Coronary artery (tissue), 2 donors: ENCODE results near the gene ARHGEF39.

Experiments used
- DNase-seq: peaks from one replicate; pipeline ENCODE4 v3.0.0-alpha.2; 2017; ENCODE audit warnings: low spot score
- H3K27ac ChIP-seq, 2 donors: fragments of 200-600 bp; sonication (generic); one replicate each; pipeline ENCODE4 v1.5.1; 2016 to 2019
- H3K4me3 ChIP-seq: fragments of 200-600 bp; sonication (generic); 2 replicates; pipeline ENCODE4 v1.5.1; 2016; ENCODE audit warnings: mild to moderate bottlenecking, moderate library complexity
- CTCF ChIP-seq: fragments of 200-600 bp; sonication (generic); IDR thresholded peaks from one replicate; pipeline ENCODE4 v1.5.1; 2019; ENCODE audit warnings: antibody characterized with exemption

ARHGEF39 gene

GRCh38 chr9:35700031-35700430, 35.0 kb upstream of the ARHGEF39 start:
- DNase-seq = no peak
- H3K27ac ChIP-seq = peak overlapping the region; percentile 96
- no peak overlapping the region for H3K4me3 ChIP-seq
- TF ChIP-seq CTCF = no peak

GRCh38 chr9:35698231-35698630, 33.2 kb upstream of the ARHGEF39 start:
- no peak for DNase-seq
- peak overlapping the region; percentile 96 for H3K27ac ChIP-seq
- no peak for TF ChIP-seq CTCF
- H3K4me3 ChIP-seq = no peak overlapping the region

- Histone ChIP-seq H3K4me3 (no peak overlapping the region), H3K27ac (peak overlapping the region; percentile 96)
- no peak for DNase-seq
- TF ChIP-seq CTCF = no peak
These were observed 32.5 kb upstream of the ARHGEF39 start for GRCh38 chr9:35697486-35697885.

- TF ChIP-seq CTCF = peak; percentile 82
These were observed 31.7 kb upstream of the ARHGEF39 start for GRCh38 chr9:35696520-35697215.

GRCh38 chr9:35695943-35696401, 31.0 kb upstream of the ARHGEF39 start:
- Histone ChIP-seq H3K4me3 (peak overlapping the region; percentile 6), H3K27ac (peak overlapping the region; percentile 96)
- DNase-seq = no peak
- no peak for TF ChIP-seq CTCF

More at GRCh38 chr9:35696520-35697215, 31.7 kb upstream of the ARHGEF39 start:
- H3K27ac ChIP-seq = peak overlapping the region; percentile 96
- H3K4me3 ChIP-seq = peak overlapping the region; percentile 6
- DNase-seq = no peak

- Histone ChIP-seq H3K27ac (peak overlapping the region; percentile 96), H3K4me3 (peak overlapping the region; percentile 82)
- no peak for TF ChIP-seq CTCF
- no peak for DNase-seq
These were observed 26.8 kb upstream of the ARHGEF39 start for GRCh38 chr9:35691757-35692301.

GRCh38 chr9:35691334-35691650, 26.3 kb upstream of the ARHGEF39 start:
- Histone ChIP-seq H3K27ac (peak overlapping the region; percentile 96), H3K4me3 (peak overlapping the region; percentile 82)
- DNase-seq = no peak
- no peak for TF ChIP-seq CTCF
